NCI-H524 (cell line): Measurements from ENCODE around the gene ZNF384.
"Not testable (repeated sequence)": the region's sequence is repeated elsewhere in the genome, so short reads cannot be mapped to it uniquely, and the experiment has no call there.

ENCODE experiments used
- DNase-seq, 2 experiments: peaks; one replicate each; lab custom pipeline; 2025; lab: John Stamatoyannopoulos, UW

The ZNF384 gene

DNA sequence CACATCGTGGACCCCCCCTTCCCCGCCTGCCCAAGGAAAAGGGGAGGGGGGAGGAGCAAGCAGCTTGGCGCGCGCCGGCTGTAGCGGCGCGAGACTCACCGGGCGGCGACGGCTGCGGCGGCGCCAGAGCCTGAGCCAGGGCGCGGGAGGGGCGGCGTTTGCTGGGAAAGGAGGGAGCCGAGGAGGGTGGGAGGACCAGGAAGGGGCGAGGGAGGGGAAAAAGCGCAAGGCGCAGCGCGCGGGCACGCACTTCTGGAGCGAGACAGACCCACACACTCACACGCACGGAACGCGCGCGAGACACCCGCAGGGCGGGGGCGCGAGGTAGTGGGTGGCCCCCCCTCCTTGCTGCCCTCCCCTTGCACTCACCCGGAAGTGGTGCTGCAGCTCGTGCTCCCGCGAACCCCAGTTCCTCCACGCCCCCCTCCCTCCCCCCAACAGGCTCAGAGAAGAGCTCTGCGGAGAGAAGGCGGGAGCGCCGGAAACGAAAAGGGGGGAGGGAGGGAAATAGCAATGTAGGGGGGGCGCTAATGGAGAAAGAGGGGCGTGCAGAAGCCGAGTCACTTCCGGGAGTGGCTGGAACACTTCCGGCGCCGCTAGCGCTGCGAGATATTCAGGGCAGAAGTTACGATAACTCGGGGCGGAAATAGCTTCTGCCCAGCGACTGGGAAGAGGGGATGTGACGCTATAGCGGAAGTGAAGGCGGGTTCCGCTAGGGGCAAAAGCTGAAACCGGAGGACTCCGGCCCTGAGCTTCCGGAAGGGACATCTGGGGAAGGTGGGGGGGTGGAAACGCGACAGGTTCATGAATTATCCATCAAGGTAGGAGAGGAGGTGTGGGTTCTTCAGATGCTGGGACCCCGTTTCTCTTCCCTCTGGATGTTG, at the start of gene ZNF384:
ZNF384 (minus strand) TSS at position 377 of the 884 bp plus-strand sequence. CDS start 9,855 bp downstream, outside the sequence.
- DNase-seq = peak; percentile 99

DNA sequence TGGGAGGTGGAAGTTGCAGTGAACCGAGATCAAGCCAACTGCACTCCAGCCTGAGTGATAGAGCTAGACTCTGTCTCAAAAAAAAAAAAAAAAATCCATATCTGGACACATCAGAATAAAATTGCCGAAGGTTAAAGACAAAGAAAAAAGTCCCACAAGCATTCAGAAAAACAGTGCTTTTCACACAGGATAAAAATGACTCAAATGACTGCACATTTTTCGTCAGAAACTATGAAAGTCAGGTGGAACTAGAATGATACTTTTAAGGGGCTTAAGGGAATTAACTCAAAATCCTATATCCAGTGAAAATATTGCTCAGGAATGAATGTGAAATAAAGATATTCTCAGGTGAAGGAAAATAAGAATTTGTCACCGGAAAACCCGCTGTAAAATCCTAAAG, 47.6 kb upstream of the ZNF384 start:
- DNase-seq = no peak

DNA sequence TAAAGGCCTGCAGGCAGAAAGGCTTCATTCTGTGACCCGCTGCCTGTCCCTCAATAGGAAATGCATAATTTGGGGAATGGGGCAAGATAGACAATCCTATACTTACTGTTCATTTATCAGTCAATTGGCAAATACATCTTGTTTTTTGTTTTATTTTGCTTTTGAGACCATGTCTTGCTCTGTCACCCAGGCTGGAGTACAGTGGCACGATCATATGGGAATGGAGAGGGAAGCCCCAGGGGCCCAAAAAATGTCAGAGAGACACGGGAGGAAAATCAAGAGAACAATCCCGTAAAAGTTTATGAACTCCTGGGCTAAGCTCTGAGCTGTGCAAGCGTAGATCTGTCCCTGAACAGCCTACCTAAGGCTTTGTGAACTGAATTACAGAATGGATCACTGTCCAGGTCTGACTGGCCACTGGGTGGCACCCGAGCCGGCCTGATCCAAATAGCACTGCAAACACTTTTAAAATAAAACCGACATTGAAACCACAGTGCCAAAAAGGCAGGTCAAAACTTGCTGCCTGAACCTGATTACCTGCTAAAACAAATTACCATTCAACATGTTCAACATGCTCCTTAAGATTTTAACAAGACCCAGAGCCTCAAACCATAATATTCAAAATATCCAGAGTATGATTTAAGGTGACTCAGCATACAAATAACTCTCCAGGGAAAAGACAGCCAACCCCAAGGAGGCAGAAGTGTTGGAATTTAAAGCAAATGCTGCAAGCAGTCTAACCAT, 46.4 kb upstream of the ZNF384 start:
- peak in 1 of 2 experiments; percentile 55 for DNase-seq

DNA sequence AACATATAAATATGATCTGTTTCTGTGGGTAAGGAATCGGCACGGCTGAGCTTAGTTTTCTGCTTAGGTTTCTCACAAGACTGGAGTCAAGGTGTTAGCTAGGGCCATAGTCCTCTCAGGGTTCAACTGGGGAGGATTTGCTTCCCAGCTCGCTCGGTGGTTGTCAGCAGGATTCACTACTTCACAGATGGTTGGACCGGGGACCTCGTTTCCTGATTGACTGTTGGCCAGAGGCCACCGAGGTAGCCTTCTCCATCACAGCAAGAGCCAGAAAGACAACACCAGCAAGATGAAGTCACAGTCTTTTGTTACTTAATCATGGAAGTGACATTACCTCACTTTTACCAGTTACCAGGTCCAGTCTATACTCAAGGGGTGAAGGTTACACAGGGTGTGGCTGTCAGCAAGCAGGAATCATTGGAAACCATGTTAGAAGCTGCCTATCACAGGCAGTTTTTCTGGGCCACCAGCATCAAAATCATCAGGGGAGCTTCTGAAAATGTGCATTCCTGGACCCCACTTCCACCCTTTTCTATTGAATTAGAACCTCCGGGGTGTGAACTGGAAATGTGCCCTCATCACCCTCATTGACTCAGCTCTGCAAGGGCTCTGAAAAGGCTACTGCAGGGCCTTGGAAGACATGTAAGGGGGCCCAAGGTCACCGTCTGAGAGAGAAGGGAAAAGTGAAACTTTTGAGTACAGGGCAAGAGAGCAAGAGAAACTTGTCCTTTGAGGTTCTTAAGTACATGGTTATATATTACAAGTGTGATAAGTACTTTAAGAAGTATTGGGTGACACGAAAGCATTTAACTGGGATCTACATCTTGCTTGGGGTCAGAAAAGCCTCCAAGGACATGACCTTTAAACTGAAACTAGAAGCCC, 45.6 kb upstream of the ZNF384 start:
- no peak for DNase-seq

DNA sequence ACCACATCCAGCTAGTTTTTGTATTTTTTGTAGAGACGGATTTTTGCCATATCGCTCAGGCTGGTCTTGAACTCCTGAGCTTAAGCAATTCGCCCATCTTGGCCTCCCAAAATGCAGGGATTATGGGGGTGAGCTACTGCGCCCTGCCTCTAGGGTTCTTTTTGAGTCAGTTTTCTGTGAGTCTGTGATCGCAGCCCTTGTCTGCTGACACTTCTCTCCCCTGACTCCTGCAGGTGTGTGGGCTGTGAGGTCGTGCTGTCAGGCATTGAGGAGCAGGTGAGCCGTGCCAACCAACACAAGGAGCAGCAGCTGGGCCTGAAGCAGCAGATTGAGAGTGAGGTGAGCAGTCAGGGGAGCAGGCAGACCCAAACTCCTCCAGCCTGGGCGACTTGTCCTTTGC, 41.0 kb upstream of the ZNF384 start:
- no peak for DNase-seq

DNA sequence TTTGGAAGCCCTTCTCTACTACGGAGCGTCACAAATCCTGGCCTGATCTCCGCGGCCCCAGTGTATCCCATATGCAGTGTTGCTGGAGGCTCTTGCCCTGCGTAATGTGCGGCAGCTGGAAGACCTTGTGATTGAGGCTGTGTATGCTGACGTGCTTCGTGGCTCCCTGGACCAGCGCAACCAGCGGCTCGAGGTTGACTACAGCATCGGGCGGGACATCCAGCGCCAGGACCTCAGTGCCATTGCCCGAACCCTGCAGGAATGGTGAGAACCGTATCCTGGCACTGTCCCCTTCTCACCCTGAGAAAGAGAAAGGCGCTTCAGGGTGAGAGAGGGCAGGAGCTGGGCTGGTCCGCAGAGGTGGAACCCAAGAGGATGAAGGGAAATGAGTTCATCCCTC, 40.0 kb upstream of the ZNF384 start:
- DNase-seq = no peak

DNA sequence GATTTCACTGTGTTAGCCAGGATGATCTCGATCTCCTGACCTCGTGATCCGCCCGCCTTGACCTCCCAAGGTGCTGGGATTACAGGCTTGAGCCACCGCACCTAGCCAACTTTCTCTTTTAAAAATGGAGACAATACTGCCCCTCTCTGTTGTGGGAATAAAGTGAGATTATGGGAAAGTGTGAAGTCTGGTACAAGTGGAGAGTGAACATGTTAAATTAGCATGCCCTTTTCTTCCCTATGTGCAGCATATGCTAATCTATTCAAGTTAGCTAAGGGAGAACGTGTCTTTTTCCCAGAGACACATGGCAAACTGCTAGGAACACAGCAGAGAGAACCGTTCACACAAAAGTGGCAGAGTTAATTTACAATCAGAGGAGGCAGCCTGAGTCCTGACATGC, 36.2 kb upstream of the ZNF384 start:
- DNase-seq = no peak

DNA sequence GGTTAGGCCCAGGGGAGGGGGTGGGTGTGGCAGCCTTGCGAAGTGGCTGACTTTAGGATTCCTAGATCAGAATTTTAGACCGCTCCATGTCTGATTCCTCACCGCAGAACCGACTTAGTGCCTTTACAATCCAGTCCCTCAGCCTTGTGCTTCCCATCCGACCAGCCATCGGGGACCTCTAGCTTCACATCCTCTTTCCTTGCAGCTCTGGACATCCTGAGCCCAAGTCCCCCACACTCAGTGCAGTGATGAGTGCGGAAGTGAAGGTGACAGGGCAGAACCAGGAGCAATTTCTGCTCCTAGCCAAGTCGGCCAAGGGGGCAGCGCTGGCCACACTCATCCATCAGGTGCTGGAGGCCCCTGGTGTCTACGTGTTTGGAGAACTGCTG, 35.2 kb upstream of the ZNF384 start:
- DNase-seq = peak in 1 of 2 experiments; percentile 44

DNA sequence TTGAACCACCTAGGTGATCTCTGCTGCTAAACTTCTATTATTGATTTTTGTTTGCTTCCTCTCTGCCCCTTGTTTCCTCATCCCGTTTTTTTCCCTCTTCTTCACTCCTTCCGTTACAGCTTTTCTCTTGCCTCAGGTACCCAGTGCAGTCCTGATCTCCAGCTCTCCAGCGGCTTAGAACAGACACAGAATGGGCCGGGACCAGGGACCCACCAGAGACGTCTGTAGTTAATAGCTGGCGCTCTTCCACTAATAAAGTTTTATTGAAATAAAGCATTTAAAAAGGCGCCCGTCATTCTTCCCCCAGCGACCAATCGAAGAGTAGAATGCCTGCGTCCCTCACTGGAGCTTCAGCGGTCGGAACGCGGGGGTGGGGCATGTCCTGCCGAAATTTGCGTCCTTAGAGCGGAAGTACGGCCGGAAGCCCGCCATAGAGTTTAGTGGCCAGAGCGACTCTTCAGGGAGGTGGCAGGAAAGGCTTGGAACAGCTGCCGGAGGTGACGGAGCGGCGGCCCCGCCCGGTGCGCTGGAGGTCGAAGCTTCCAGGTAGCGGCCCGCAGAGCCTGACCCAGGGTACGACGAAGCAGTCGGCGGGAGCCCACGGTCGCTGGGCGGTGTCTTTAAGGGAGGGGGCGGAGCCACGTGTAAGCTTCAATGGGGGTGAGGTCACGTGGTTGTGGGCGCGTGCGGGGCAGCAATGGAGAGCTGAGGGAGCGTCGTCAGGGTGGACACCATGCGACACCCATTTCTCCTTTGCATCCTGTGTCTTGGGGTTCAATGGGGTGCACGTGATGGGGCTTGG, 34.6 kb upstream of the ZNF384 start, which contains the start of gene COPS7A:
COPS7A (plus strand) TSS at position 440 of the 802 bp plus-strand sequence. CDS start 611 bp downstream, outside the sequence.
- DNase-seq = peak; percentile 97 to 98

DNA sequence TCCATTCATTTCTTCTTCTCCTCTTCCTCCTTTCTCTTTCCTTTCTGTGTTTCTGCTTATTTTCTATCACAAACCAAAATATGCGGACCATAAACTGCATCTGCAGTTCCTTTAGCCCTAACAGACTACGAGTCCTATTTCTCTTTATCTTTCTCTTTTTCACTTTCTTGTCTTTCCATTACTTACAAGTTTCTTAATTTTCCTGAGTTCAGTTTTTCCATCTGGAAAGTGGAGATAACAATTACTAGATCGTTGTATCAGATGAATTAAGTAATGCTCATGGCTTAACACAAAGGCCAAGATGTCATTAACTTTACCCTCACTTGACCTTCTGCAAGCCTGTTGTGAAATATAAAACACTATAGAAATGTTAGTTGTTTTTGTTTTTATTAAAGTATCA, 33.7 kb upstream of the ZNF384 start:
- DNase-seq = no peak

DNA sequence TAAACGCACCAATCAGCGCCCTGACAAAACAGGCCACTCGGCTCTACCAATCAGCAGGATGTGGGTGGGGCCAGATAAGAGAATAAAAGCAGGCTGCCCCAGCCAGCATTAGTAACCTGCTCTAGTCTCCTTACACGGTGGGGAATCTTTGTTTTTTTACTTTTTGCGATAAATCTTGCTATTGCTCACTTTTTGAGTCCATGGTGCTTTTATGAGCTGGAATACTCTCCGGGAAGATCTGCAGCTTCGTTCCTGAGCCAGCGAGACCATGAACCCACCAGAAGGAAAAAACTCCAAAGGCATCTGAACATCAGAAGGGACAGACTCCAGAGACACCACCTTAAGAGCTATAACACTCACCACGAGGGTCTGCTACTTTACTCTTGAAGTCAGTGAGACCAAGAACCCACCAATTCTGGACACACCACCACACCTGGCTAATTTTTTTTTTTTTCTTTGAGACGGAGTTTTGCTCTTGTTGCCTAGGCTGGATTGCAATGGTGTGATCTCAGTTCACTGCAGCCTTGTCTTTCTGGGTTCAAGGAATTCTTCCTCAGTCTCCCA, 27.8 kb upstream of the ZNF384 start:
- DNase-seq = no peak

DNA sequence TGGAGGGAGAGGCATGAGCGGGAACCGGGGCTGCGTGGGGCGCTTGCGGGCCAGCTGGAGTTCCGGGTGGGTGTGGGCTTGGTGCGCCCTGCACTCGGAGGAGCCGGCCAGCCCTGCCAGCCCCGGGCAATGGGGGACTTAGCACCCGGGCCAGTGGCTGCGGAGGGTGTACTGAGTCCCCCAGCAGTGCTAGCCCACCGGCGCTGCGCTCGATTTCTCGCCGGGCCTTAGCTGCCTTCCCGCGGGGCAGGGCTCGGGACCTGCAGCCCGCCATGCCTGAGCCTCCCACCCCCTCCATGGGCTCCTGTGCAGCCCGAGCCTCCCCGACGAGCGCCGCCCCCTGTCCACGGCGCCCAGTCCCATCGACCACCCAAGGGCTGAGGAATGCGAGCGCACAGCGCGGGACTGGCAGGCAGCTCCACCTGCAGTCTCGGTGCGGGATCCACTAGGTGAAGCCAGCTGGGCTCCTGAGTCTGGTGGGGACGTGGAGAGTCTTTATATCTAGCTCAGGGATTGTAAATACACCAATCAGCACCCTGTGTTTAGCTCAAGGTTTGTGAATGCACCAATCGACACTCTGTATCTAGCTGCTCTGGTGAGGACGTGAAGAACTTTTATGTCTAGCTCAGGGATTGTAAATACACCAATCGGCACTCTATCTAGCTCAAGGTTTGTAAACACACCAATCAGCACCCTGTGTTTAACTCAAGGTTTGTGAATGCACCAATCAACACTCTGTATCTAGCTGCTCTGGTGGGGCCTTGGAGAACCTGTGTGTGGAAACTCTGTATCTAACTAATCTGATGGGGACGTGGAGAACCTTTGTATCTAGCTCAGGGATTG, 27.1 kb upstream of the ZNF384 start:
- not testable (repeated sequence) for DNase-seq

DNA sequence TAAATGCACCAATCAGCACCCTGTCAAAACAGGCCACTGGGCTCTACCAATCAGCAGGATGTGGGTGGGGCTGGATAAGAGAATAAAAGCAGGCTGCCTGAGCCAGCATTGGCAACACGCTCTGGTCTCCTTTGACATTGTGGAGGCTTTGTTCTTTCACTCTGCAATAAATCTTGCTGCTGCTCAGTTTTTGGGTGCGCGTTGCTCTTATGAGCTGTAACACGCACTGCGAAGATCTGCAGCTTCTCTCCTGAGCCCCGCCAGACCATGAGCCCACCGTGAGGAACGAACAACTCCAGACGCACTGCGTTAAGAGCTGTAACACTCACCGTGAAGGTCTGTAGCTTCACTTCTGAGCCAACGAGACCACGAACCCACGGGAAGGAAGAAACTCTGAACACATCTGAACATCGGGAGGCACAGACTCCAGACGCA, 19.8 kb upstream of the ZNF384 start:
- no peak for DNase-seq

DNA sequence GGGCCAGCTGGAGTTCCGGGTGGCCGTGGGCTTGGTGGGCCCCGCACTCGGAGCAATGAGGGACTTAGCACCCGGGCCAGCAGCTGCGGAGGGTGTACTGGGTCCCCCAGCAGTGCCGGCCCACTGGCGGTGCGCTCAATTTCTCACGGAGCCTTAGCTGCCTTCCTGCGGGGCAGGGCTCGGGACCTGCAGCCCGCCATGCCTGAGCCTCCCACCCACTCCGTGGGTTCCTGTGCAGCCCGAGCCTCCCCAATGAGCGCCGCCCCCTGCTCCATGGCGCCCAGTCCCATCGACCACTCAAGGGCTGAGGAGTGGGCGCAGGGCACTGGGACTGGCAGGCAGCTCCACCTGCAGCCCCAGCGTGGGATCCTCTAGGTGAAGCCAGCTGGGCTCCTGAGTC, 19.2 kb upstream of the ZNF384 start:
- DNase-seq = not testable (repeated sequence)

DNA sequence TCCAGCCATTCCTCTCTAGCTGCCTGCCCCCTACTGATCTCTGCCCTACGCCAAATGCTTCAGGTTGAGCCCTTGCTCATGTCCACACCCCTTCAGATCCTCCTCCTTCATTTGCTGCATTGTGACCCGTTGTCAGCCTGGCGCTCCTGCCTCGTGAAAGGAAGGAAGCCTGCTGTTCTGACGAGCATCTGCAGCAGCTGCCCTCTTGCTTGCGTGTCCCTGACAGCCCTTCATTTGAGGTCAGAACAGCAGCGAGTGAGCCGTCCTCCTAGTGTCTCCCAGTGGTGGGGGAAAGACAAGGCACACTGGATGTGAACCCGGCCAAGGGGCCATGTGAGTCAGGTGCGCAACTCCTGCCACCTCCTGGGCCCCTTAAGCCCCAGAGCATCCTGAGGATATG, 14.5 kb upstream of the ZNF384 start:
- DNase-seq = peak in 1 of 2 experiments; percentile 64

DNA sequence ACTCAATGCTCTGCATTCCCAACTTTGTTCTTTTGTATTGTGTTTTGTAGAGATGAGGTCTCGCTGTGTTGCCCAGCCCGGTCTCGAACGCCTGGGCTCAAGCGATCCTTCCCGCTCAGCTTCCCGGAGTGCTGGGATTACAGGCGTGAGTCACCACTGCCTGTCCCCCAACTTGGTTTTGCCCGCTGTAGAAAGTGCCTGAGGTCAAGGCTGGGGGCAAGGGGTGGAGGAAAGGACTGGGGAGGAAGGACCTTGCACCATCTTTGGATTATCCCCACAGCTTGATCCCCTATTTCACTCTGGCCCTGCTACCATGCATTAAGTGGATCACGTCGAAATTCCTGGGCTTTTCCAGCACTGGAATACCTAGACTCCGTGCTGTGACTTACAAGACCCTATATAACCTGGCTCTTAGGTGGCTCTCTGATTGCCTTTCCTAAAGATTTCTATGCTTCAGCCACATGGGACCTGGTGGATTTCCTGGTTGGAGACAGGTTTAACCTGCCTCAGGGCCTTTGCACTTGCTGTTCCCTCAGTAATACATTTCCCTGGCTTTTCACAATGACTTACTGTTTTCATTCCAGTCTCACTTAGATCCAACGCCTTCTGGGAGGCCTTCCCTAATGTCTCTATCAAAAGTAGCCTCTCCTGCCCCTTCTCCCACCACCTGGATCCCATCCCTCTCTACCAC, 12.0 kb upstream of the ZNF384 start:
- DNase-seq = no peak

DNA sequence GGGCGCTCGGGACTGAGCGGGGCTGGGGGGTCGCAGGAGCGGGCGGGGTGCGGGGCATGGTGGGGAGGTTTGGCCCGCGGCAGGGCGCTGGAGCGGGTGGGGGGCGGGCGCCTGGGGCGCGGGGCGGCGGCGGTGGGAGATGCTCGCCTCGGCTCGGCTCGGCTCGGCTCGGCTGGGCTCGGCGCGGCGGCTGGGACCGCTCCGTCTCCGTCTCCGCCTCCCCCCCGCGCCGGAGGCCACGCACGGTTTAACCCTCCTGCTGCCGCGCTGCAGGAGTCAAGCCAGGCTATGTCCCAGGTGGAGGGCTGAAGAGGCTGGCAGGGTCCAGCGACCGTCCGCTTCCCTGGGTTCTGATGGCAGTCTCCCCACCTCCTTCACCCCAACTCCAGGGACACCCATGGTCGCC, 11.5 kb upstream of the ZNF384 start, which contains the start of gene PIANP:
PIANP (minus strand) TSS at position 170 of the 406 bp plus-strand sequence. CDS start 2,754 bp downstream, outside the sequence.
- DNase-seq = peak in 1 of 2 experiments; percentile 12

DNA sequence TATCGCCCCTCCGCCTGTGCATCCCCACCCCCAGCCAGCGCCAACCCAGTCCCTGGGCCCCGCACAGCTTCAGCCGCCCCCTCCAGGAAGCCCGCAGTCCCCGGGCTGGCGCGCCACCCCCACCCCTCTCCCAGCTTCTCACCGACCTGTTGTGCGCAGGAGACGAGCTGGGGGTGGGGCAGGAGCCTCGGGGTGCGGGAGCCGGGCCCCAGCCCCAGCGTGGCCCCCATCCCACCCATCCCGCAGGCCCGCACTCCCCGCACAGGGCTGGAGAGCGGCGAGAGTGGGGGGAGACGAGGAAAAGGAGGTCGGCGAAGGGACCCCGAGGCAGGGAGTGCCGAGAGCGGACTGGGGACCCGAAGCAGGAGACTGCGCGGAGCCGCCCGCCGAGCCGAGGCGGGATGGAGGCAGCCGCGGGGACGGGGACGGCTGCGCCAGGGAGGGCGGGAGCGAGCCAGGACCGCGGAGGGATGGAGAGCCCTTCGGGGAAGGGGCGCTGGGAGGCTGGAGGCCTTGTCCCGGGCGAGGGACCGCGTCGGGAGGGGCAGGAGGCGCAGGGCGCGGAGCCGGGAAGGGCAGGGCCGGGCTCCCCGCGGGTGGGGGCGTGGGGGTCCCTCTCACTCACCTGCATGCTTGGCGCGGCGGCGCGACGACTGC, 10.9 kb upstream of the ZNF384 start:
- DNase-seq = peak in 1 of 2 experiments; percentile 28
